K562 (cell line): ENCODE results near the gene TCF4. TPM values are rescaled to one million over a fixed set of nuclear protein-coding genes. Genes with fewer than 3 reads are reported as not detected.
A peak's percentile ranks its signal among the peaks of the same experiment; 100 is the strongest.

Source experiments
- ARID1B ChIP-seq: fragments of 450-650 bp; IDR thresholded peaks from 2 replicates; pipeline ENCODE4 v1.6.1; 2016; ENCODE audit warnings: antibody characterized with exemption, mild to moderate bottlenecking, inconsistent platforms
- CXXC5 ChIP-seq: fragments of 250-450 bp; sonication (Bioruptor Pico); IDR thresholded peaks from 2 replicates; pipeline ENCODE4 v1.8.0; 2022; ENCODE audit warnings: inconsistent platforms, mild to moderate bottlenecking, moderate library complexity
- DPF2 ChIP-seq: fragments of 450-650 bp; IDR thresholded peaks from 2 replicates; pipeline ENCODE4 v1.6.1; 2016
- MAFG ChIP-seq: fragments of 450-650 bp; conservative IDR thresholded peaks from 2 replicates; pipeline ENCODE4 v1.6.1; 2016; ENCODE audit warnings: missing genetic modification characterization, missing compliant biosample characterization
- NR2C2 ChIP-seq, 2 experiments: fragments of 200-800 bp in 1 of 2; sonication (Bioruptor generic) in 1 of 2; sonication (generic) in 1 of 2; formaldehyde crosslinking in 1 of 2; IDR thresholded peaks; 2 replicates each; pipeline versions ENCODE4 v1.6.1 to v1.8.0; 2016 to 2022; ENCODE audit warnings: mild to moderate bottlenecking in 1 of 2, missing compliant biosample characterization in 1 of 2, missing genetic modification characterization in 1 of 2, missing genetic modification reagents in 1 of 2
- PBX2 ChIP-seq, 2 experiments: IDR thresholded peaks in 1 of 2; conservative IDR thresholded peaks in 1 of 2; 2 replicates each; pipeline ENCODE4 v1.6.1; 2016; ENCODE audit warnings: low read depth in 2 of 2, mild to moderate bottlenecking in 1 of 2, missing compliant biosample characterization in 1 of 2, missing genetic modification characterization in 1 of 2, moderate library complexity in 1 of 2
- SOX6 ChIP-seq: fragments of 450-650 bp; IDR thresholded peaks from 2 replicates; pipeline ENCODE4 v1.6.1; 2014; ENCODE audit warnings: mild to moderate bottlenecking
- polyA plus RNA-seq, 8 experiments: library from polyadenylated mRNA; depleted of rRNA in 4 of 8; stranded (reverse) in 5 of 8; unstranded in 3 of 8; fragments of >200 nt; fragmentation: Nextera tagmentation in 2 of 8; fragmentation: Illumina TruSeq in 1 of 8; extraction: Ambion mirVana in 2 of 8; extraction: Trizol in 1 of 8; gene quantifications; 2 replicates each; pipeline versions ENCODE4 v1.2.1 to v1.2.3, GENCODE V29; 2011 to 2014; ENCODE audit warnings: inconsistent platforms in 1 of 8, missing spikeins in 1 of 8
- total RNA-seq, 7 experiments: library from RNA; depleted of rRNA in 6 of 7; stranded (reverse); fragments of >200 nt in 6 of 7; fragmentation: Illumina TruSeq in 2 of 7; extraction: Trizol in 2 of 7; gene quantifications; 2 replicates each; pipeline versions ENCODE4 v1.2.1 to v1.2.3, GENCODE V29; 2011 to 2021; ENCODE audit warnings: low replicate concordance in 1 of 7

TCF4 gene
- total and polyA plus RNA-seq, 9 of the 15 experiments (the other 6 are each of a cell fraction or from before 2014, with no cell fraction given) = 4.8 to 24.7 (median 15.2) TPM

GRCh38 chr18:55252053-55252675 lies 335.8 kb downstream of the TCF4 start (continued):
- peak; percentile 36; the same call in 1 of the 2 replicates for TF ChIP-seq SOX6
- 0 out of 2 replicates have a peak, but pooled peaks have one; percentile 15 for TF ChIP-seq CXXC5 (CRISPR knock-in tag)
- TF ChIP-seq NR2C2 (CRISPR knock-in tag; IDR thresholded peaks at IDR 0.05) = no peak
- peak; percentile 77 for TF ChIP-seq NR2C2 (tag; IDR thresholded peaks at IDR 0.05)
- TF ChIP-seq DPF2 = 0 out of 2 replicates have a peak, but pooled peaks have one; percentile 39
- no peak for TF ChIP-seq PBX2 (CRISPR knock-in tag; IDR thresholded peaks at IDR 0.05; ENCODE audit: low read depth)
- TF ChIP-seq PBX2 (tag; conservative IDR thresholded peaks at IDR 0.05; ENCODE audit: low read depth) = peak; percentile 50
- peak; percentile 57 for TF ChIP-seq ARID1B
- TF ChIP-seq MAFG (tag) = 0 out of 2 replicates have a peak, but pooled peaks have one; percentile 22
